ENCODE measurements around the gene FAM131B.
"Not testable (repeated sequence)": the region's sequence is repeated elsewhere in the genome, so short reads cannot be mapped to it uniquely, and the experiment has no call there.

The FAM131B gene

GRCh38 chr7:143407287-143408251 is 45.1 kb upstream of the FAM131B start:
- DNase-seq (ENCODE audit: extremely low spot score) = no peak
- TF ChIP-seq FOXM1 (IDR thresholded peaks at IDR 0.05; ENCODE audit: borderline replicate concordance) (no peak), ZNF384 (IDR thresholded peaks at IDR 0.05) (no peak), SUZ12 (IDR thresholded peaks at IDR 0.05) (no peak), NFRKB (IDR thresholded peaks at IDR 0.05) (no peak), BHLHE40 (IDR thresholded peaks at IDR 0.05; ENCODE audit: borderline replicate concordance) (no peak), HDGF (IDR thresholded peaks at IDR 0.05; ENCODE audit: borderline replicate concordance) (no peak), FOXA1 (IDR thresholded peaks at IDR 0.05) (no peak), FOXK2 (IDR thresholded peaks at IDR 0.05) (no peak), CTBP1 (IDR thresholded peaks at IDR 0.05; ENCODE audit: borderline replicate concordance) (no peak), SP1 (IDR thresholded peaks at IDR 0.05) (no peak), ARNT (IDR thresholded peaks at IDR 0.05) (no peak), LEF1 (IDR thresholded peaks at IDR 0.05; ENCODE audit: borderline replicate concordance) (no peak), L3MBTL2 (conservative IDR thresholded peaks at IDR 0.05) (no peak), TARDBP (IDR thresholded peaks at IDR 0.05) (no peak), ELF4 (IDR thresholded peaks at IDR 0.05) (no peak)
- TF ChIP-seq, protein P1, sequence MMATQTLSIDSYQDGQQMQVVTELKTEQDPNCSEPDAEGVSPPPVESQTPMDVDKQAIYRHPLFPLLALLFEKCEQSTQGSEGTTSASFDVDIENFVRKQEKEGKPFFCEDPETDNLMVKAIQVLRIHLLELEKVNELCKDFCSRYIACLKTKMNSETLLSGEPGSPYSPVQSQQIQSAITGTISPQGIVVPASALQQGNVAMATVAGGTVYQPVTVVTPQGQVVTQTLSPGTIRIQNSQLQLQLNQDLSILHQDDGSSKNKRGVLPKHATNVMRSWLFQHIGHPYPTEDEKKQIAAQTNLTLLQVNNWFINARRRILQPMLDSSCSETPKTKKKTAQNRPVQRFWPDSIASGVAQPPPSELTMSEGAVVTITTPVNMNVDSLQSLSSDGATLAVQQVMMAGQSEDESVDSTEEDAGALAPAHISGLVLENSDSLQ (IDR thresholded peaks at IDR 0.05) = no peak
- POLR2A ChIA-PET = interaction anchor here (1.4 kb wide), 1 partner anchor 27 kb away, joined by 4 read pairs; no protein-coding TSS in a partner anchor
- CTCF ChIA-PET = interaction anchor here (0.6 to 2.5 kb wide), 5 partner anchors 9 to 192 kb away, joined by 3 to 11 read pairs (median 3); no protein-coding TSS in a partner anchor

DNA sequence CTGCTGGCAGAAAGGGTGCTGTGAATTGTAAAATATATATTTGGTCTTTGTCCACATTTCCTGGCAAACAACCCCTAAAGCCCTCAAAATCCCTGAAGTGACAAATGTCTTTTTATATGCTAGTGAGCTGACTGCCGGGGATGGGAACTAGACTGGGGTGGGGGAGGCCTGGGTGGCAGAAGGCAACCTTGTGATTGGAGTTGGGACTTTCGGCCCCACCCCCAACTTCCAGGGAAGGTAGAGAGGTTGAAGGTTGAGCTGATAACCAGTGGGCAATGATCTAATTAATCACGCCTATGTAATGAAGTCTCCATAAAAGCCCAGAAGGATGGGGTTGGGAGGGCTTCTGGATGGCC is 43.5 kb upstream of the FAM131B start:
- TF ChIP-seq FOXA1 (IDR thresholded peaks at IDR 0.05) = no peak
- TF ChIP-seq HDGF (IDR thresholded peaks at IDR 0.05; ENCODE audit: borderline replicate concordance) = no peak
- TF ChIP-seq ARNT (IDR thresholded peaks at IDR 0.05) = no peak
- TF ChIP-seq ELF4 (IDR thresholded peaks at IDR 0.05) = no peak
- no peak for TF ChIP-seq ZNF384 (IDR thresholded peaks at IDR 0.05)
- no peak for TF ChIP-seq TARDBP (IDR thresholded peaks at IDR 0.05)
- TF ChIP-seq FOXK2 (IDR thresholded peaks at IDR 0.05) = no peak
- no peak for TF ChIP-seq CTBP1 (IDR thresholded peaks at IDR 0.05; ENCODE audit: borderline replicate concordance)
- no peak for TF ChIP-seq NFRKB (IDR thresholded peaks at IDR 0.05)
- TF ChIP-seq, protein P1 (IDR thresholded peaks at IDR 0.05) = no peak
- no peak for TF ChIP-seq LEF1 (IDR thresholded peaks at IDR 0.05; ENCODE audit: borderline replicate concordance)
- TF ChIP-seq L3MBTL2 (conservative IDR thresholded peaks at IDR 0.05) = no peak
- no peak for TF ChIP-seq BHLHE40 (IDR thresholded peaks at IDR 0.05; ENCODE audit: borderline replicate concordance)
- TF ChIP-seq FOXM1 (IDR thresholded peaks at IDR 0.05; ENCODE audit: borderline replicate concordance) = no peak
- TF ChIP-seq SUZ12 (IDR thresholded peaks at IDR 0.05) = no peak
- no peak for TF ChIP-seq SP1 (IDR thresholded peaks at IDR 0.05)
- ChIA-PET POLR2A (no interaction called here), CTCF (interaction anchor here (1.1 to 2.5 kb wide), 3 partner anchors 10 to 166 kb away, joined by 3 to 11 read pairs (median 6); no protein-coding TSS in a partner anchor)
- DNase-seq (ENCODE audit: extremely low spot score) = no peak

DNA sequence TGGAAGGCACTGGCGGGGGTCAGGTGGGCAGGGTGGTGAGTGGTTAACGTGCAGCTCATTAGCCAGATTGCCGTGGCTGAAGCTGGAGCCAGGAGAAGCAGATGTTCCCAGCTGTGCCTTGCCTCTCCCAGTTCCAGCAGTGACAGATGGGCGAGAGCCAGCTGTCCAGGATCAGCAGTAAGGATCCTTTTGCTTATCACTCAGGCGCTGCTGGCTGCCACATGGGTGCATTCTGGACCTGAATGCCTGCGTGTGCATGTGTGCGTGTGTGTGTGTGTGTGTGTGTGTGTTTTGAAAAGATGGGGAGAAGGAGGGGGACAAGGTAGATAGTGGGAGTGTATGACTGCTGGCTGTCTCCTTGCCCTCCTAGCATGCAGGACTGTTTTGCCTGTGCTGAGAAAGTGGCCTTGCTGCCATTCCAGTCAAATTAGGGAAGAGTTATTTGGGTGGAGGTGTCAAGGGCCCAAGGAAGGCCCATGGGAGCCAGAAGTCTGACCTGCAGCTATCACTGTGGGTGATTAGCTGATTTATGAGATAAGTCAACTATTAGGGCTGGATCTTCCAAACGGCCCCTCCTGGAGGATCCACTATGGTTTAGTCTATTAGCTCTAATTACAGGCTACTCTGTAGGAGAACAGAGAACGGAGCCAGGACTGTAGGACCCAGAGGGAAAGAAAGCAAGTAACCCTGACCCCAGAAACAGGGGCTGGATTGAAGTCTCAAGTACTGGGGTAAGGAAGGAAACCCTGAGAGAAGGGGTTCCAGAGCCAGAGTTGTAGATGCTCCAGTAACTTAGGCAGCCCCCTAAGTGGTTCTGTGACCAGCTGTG is 42.9 kb upstream of the FAM131B start:
- DNase-seq (ENCODE audit: extremely low spot score) = no peak
- CTCF ChIA-PET = interaction anchor here (0.6 to 2.5 kb wide), 6 partner anchors 11 to 396 kb away, joined by 3 to 11 read pairs (median 4); no protein-coding TSS in a partner anchor
- POLR2A ChIA-PET = interaction anchor here (1.3 kb wide), 1 partner anchor 10 kb away, joined by 3 read pairs; no protein-coding TSS in a partner anchor
- TF ChIP-seq ZNF384 (IDR thresholded peaks at IDR 0.05) = no peak
- no peak for TF ChIP-seq SUZ12 (IDR thresholded peaks at IDR 0.05)
- TF ChIP-seq NFRKB (IDR thresholded peaks at IDR 0.05) = no peak
- TF ChIP-seq FOXK2 (IDR thresholded peaks at IDR 0.05) = no peak
- no peak for TF ChIP-seq LEF1 (IDR thresholded peaks at IDR 0.05; ENCODE audit: borderline replicate concordance)
- TF ChIP-seq ARNT (IDR thresholded peaks at IDR 0.05) = no peak
- TF ChIP-seq L3MBTL2 (conservative IDR thresholded peaks at IDR 0.05) = no peak
- TF ChIP-seq ELF4 (IDR thresholded peaks at IDR 0.05) = no peak
- TF ChIP-seq, protein P1 (IDR thresholded peaks at IDR 0.05) = no peak
- TF ChIP-seq HDGF (IDR thresholded peaks at IDR 0.05; ENCODE audit: borderline replicate concordance) = no peak
- no peak for TF ChIP-seq CTBP1 (IDR thresholded peaks at IDR 0.05; ENCODE audit: borderline replicate concordance)
- no peak for TF ChIP-seq BHLHE40 (IDR thresholded peaks at IDR 0.05; ENCODE audit: borderline replicate concordance)
- no peak for TF ChIP-seq SP1 (IDR thresholded peaks at IDR 0.05)
- no peak for TF ChIP-seq FOXA1 (IDR thresholded peaks at IDR 0.05)

GRCh38 chr7:143402233-143402632 is 39.7 kb upstream of the FAM131B start:
- ChIA-PET CTCF (interaction anchor here (3.6 kb wide), 1 partner anchor 15 kb away, joined by 13 read pairs; no protein-coding TSS in a partner anchor), POLR2A (interaction anchor here (1.0 kb wide), 1 partner anchor 22 kb away, joined by 4 read pairs; no protein-coding TSS in a partner anchor)

GRCh38 chr7:143401265-143401664 is 38.8 kb upstream of the FAM131B start:
- TF ChIP-seq NFRKB (IDR thresholded peaks at IDR 0.05) = no peak
- TF ChIP-seq, protein P1 (IDR thresholded peaks at IDR 0.05) = no peak
- no peak for TF ChIP-seq SUZ12 (IDR thresholded peaks at IDR 0.05)
- TF ChIP-seq FOXK2 (IDR thresholded peaks at IDR 0.05) = no peak
- no peak for TF ChIP-seq ELF4 (IDR thresholded peaks at IDR 0.05)
- ChIA-PET POLR2A (interaction anchor here (0.8 to 1.0 kb wide), 3 partner anchors 17 to 161 kb away, joined by 3 to 4 read pairs (median 3); no protein-coding TSS in a partner anchor), CTCF (interaction anchor here (0.6 to 3.6 kb wide), 2 partner anchors 16 to 723 kb away, joined by 4 to 13 read pairs; no protein-coding TSS in a partner anchor)
- no peak for DNase-seq (ENCODE audit: extremely low spot score)

More at GRCh38 chr7:143402233-143402632, 39.7 kb upstream of the FAM131B start:
- not testable (repeated sequence) for DNase-seq (ENCODE audit: extremely low spot score)

Data from HEK293T (cell line).